DND-41 (cell line): ENCODE data around the gene HECW1.

Experiments used
- EZH2 ChIP-seq: IDR thresholded peaks from 3 replicates; pipeline ENCODE4 v1.6.1; 2012; ENCODE audit warnings: borderline replicate concordance, low read depth, mild to moderate bottlenecking, moderate library complexity, low read length, inconsistent platforms; ENCODE audit not compliant: severe bottlenecking
- TF ChIP-seq, protein P1 (sequence below): IDR thresholded peaks from 2 replicates; pipeline ENCODE4 v1.5.1; 2012; ENCODE audit warnings: borderline replicate concordance, low read length, moderate library complexity, mild to moderate bottlenecking; ENCODE audit not compliant: poor library complexity, severe bottlenecking; ENCODE audit errors: extremely low read depth

DNA sequence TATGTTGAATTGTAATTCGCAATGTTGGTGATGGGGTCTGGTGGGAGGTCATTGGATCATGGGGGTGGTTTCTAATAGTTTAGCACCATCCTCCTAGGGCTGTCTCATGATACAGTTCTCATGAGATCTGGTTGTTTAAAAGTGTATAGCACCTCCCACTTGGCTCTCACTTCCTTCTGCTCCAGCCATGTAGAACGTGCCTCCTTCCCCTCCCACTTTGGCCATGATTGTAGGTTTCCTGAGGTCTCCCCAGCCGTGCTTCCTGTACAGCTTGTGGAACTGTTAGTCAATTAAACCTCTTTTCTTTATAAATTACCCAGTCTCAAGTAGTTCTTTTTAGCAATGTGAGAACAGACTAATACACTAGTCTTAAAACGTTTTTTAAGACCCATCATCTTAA, 15.6 kb upstream of the HECW1 start:
- TF ChIP-seq, protein P1, sequence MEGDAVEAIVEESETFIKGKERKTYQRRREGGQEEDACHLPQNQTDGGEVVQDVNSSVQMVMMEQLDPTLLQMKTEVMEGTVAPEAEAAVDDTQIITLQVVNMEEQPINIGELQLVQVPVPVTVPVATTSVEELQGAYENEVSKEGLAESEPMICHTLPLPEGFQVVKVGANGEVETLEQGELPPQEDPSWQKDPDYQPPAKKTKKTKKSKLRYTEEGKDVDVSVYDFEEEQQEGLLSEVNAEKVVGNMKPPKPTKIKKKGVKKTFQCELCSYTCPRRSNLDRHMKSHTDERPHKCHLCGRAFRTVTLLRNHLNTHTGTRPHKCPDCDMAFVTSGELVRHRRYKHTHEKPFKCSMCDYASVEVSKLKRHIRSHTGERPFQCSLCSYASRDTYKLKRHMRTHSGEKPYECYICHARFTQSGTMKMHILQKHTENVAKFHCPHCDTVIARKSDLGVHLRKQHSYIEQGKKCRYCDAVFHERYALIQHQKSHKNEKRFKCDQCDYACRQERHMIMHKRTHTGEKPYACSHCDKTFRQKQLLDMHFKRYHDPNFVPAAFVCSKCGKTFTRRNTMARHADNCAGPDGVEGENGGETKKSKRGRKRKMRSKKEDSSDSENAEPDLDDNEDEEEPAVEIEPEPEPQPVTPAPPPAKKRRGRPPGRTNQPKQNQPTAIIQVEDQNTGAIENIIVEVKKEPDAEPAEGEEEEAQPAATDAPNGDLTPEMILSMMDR: no peak
- no peak for TF ChIP-seq EZH2
